GM19324 (cell line): ENCODE results near the gene ITGB2.
"Not testable (repeated sequence)": the region's sequence is repeated elsewhere in the genome, so short reads cannot be mapped to it uniquely, and the experiment has no call there.

Experiments
- ATAC-seq: cut with Tn5 transposase; IDR thresholded peaks from one replicate; pipeline ENCODE4 v1.9.1; 2021; ENCODE audit warnings: mild to moderate bottlenecking, moderate library complexity; ENCODE audit not compliant: unreplicated experiment, low FRiP score

The ITGB2 gene

DNA sequence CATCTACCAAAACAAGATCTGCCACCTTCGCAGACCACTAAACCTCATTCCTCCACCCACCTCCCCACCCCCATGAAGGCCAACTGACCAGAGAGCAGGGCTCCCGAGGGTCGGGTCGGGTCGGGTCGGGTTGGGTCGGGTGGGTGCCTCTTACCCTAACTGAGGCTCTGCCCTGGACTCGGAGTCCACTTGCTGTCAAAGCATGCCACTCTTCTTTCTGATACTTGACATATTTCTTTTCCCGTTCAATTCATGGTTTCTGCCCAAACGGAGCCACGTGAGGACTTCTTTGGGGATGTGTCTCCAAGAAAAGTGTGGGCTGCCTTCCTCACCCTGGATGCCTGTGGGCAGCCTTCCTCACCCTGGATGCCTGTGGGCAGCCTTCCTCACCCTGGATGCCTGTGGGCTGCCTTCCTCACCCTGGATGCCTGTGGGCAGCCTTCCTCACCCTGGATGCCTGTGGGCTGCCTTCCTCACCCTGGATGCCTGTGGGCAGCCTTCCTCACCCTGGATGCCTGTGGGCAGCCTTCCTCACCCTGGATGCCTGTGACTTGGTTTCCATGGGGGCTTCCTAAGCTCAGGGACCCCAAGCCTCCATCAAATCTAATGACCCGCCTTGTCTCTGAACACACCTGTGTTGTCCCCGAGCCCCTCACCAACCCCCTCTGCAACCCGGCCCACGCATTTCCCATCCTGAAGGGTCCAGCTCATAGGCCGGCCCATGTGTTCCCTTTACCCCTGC lies 8.0 kb upstream of the ITGB2 start:
- not testable (repeated sequence) for ATAC-seq

DNA sequence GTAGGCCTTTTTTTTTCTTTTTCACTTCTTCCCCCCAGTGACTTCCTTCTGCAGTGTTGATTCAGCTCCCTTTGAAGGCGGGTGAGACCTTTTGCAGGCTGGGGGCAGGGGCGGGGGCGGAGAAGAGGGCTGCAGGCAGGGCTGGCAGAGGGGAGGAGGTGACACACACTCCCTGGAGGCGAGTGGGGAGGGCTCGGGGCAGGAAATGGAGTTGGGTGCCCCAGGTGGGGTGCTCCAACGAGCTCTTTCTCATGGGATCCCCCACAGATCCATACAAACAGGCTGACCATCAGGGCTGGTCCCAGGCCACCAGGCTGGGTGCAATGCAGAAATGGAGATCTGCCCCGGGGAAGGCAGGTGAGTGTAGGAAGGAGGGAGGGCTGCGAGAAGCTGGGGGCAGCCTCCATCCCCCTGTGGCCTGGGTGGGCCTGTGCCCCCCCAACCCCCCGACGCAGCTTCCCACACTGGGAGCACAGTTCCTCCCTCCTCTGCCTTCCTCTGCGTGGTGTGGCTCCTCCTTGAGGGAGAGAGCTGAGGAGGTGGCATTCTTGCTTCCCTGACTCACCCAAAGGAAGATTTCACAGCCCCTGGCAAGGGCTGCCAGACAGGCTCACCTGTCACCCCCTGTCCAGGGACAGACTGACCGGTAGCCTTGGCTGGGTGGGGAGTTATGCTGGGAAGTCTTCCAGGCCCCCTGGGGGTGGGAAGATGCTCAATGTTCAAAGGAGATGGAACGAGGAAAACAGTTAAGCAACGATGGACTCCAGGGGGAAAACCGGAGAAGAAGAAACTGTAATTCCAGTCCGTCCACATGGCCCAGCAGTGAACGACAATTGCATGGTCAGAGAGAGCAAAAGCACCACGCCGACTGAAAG lies 7.1 kb upstream of the ITGB2 start:
- ATAC-seq: no peak

DNA sequence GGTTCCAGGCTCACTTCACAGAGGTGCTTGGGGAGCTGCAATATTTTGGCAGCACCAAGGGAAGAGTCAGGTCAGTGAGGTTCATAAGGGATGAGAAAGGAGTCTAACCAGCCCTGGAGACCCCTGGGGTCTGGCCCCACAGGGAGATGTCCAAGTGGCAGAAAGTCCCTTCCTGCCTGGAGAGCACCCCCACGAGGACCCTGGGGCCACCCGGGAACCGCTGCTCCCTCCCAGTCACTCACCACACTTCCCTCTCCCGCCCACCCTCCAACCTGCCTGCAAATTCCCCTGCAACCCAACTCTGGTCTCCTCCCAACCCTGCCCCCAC lies 6.5 kb upstream of the ITGB2 start:
- no peak for ATAC-seq

DNA sequence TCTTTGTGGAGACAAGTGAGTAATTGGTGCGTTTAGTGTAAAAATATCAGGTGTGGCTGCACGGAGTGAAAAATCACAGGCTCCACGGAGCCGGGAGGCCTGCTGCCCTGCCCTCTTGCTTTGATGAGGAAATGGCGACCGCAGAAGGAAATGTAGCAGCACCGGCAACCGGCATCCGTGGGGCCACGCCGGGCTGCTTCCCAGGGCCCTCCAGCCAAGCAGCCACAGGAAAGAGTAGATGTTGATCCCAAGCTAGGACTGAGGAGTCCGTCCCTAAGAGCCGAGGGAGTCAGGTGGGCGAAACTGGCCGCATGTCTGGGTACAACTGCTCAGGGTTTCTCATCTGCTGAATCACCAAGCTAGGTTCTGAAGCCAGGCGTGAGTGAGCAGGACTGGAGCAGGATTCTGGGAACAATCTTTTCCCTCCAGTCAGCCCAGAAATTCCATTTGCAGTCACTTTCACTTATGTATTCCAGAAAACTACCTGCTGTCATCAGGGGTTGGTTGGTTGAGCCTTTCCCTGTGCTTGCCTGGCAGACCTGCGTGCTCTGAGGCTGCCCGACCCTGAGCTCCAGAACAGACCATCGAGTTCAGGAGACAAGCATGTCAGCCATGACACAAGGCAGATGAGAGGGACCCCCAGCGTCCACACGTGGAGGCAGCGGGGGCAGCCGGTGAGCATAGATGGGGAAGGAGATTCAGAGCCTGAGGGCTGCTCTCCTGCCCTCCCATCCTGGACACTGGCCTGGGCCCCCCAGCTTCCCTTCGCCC lies 5.8 kb upstream of the ITGB2 start:
- no peak for ATAC-seq

DNA sequence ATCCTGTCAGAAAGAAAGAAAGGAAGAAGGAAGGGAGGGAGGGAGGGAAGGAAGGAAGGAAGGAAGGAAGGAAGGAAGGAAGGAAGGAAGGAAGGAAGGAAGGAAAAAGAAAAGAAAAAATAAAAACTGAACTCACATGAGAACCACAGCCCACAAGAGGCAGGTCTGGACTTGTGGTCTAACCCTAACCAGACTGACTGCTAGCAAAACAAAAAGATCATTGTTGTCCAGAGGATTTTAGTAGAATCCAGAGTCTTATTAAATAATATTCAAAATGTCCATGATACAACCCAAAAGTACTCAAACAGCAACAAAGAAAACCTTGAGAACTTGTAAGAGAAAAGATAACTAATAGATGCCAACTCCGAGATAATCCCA lies 4.7 kb upstream of the ITGB2 start:
- no peak for ATAC-seq

DNA sequence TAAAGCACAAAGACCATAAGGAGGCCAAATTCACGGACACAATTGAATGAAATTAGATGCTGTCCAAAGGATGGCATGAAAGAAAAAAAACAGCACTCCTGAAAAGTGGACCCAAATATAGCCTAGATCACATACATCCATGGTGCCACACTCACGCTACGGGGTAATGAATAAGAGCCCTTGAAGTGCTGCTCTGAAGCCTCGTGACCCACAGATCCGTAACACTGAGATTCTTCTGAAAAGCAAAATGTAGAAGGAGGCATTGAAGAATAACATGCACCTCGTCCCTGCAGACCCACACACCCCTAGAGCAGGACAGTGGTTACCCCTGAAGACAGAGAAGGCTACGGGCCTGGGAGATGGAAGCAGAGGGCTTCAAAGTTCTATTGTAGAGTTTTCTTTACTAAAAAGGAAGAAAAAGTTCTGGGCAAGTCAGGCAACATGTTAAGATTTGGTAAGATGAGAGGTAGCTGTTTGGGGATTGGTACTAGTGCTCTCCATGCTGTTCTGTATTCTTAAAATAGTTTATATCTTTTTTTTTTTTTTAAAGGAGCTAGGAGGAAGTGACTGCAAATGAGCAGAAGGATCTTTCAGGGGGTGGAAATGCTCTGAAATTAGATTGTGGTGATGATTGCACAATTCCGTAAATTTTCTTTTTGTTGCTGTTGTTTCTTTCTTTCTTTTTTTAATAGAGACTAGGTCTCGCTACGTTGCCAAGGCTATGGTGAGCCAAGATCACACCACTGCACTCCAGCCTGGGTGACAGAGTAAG lies 4.1 kb upstream of the ITGB2 start:
- ATAC-seq: no peak

DNA sequence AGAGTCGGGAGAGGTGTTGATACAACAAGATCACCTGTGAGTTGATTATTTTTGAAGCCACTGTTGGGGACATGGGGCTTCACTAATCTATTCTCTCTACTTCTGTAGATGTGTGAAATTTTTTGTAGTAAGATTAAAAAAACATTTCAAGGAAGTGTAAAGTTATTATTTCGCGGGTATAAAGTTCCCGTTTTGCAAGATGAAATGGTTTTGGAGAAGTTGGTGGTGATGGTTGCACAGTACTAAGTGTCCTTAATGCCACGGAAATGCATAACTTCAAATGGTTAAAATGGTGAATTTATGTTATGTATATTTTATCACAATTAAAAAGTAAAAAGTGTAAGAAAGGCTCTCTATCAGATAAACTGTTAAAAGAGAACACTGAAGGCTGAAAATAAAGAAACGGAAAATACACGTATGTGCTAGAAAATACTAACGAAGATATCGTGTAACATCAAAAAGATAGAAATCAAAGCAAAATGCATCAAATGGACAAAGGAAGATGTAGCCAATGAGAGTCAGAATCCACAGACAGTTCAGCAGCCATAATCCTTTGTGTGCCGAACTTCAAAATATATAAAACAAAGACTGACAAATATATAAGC lies 2.9 kb upstream of the ITGB2 start:
- no peak for ATAC-seq

DNA sequence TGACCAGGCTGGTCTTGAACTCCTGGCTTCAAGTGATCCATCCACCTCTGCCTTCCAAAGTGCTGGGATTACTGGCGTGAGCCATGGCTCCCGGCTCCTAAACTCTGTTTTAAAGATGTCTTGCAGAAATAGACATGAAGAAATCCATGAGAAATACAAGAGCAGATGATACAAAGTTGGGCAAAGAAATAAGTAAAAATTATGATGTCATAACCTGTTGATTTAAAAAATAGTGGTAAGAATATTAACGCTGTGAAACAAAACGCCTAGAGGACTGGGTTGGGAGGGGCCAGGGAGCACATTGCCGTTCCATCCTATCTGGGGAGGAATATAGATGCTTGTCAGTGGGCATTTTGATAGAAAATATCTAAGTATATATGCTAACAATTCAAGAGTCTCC lies 1.2 kb upstream of the ITGB2 start:
- ATAC-seq: no peak

DNA sequence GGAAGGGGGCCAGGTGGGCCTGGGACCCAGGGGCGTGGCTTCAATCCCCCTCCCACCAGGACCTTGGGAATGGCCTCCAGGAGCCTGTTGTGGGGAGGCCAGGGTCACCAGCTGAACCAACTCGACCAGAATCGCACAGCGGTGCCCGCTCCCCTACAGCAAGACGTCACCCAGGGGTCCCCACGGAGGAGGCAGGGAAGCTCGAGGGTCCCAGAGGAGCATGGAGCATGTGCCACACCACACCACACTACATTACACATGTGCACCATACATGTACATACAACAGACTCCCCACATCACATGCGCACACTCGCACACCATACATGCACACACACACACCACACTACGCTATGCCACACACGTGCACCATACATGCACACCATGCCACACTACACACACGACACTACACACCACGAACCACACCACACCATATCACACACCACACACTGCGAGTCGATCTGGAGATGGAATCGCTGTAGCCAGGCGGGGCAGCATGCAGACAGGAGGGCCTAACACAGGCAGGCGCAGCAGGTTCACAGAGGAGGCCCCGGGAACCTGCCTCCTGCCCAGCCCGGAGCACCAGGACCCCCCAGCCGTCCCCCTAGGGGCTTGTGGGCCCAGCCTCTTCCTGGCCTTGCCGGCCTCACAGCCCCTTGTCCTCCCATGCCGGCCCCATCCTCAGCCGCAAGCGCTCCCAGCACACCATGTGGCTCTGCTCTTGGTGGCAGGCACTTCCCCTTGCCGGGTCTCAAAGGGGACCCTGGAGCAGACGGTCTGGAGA lies 596 bp downstream of the ITGB2 start:
- ATAC-seq: no peak

DNA sequence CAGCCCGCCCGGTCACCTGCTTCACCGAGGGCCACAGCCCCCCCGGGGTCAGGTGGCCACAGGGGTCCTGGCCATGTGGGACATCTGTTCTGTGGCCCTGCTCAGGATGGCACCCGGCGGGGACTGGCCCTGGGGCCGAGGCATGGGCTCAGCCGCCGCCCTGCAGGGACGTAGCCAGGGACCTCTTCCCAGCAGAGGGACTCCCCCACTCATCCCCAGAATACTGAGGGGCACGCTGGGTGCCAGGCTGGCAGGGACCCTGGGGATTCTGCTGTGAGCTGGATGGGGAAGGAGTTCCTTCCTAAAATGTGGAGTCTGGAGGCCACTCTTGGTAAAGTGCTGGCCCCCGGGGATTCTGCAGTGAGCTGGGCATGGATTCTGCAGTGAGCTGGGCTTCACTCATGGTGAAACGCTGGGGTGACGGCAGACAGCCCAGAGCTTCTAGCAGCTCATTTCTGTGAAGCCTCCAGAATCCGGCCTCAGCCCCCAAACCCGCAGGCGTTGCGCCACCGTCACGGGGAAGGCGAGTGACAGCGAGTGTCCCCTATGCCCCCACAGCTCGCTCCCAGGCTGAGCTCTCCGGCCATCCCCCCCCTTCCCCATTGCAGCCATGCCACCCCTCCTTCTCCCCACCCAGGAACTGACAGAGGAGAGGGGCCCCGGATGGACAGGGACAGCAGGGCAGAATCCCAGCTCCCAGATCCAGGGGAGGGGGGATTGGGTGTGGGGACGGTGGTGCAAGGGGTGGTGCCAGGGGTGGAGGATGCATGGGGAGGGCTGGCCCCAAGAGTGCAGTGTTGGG lies 1.4 kb downstream of the ITGB2 start:
- ATAC-seq: no peak

DNA sequence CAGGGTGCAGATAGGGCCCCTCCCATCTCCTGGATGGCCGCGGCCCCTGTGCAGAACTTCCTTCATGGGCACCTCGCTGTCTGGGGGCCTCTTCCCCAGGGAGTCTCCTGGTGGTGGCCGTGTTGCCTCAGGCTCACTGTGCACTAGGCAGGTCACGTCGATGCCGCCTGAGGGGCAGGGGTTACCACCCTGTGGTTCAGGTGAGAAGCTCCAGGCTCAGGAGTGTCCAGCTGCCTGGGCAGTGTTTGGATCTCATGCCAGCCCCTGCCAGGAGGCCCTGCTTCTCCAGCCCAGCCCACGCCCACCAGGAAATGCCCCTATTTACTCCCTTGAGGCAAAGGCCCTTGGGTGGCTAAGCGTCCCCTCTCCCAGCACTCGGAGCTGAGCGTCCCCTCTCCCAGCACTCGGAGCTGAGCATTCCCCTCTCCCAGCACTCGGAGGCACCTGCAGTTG lies 2.1 kb downstream of the ITGB2 start:
- no peak for ATAC-seq

DNA sequence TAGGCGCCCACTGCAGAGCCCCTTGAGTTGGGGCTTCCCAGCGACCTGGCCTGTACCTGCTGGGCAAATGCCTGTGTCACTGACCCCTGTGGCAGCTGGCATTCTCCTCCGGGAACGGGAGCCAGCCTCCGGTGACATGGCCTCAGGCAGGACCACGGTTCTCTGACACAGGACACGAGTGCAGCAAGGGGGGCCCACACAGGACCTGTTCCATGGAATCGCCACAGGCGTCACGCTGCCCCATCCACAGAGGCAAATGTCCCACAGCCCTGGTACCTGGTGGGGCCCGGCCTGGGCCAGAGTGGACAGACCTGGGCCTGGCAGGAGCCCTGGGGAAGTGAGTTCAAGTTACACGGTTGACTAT lies 2.6 kb downstream of the ITGB2 start:
- no peak for ATAC-seq

DNA sequence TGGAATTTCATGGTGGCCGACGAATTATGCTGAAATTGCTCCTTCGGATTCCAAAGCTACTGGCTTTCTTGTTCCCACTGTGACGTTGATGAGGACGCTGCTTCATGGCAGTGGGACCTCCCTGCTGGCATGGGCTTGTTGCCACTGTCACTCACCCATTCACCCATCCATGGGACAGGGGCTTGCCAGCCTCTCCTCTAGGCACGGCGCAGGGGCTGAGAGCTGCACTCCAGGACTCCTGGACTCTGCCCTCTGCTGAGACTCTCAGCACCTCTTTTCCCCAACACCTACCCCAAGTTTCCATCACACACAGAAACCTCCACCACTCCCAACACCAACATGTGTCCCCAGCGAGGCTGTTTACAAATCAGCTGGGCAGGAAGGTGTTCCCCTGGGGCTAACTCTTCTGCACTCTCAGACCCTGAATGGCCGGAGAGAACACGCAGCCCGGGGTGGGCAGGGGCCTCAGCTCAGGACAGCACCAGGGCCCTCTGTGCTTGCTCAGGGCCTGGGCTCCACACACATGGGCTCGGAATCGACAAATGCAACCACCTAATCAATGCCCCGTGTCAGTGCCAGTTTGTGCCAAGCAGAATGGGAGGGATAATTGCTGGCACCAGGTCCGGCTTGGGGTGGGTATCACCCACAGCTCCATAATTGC lies 3.1 kb downstream of the ITGB2 start:
- ATAC-seq: no peak

DNA sequence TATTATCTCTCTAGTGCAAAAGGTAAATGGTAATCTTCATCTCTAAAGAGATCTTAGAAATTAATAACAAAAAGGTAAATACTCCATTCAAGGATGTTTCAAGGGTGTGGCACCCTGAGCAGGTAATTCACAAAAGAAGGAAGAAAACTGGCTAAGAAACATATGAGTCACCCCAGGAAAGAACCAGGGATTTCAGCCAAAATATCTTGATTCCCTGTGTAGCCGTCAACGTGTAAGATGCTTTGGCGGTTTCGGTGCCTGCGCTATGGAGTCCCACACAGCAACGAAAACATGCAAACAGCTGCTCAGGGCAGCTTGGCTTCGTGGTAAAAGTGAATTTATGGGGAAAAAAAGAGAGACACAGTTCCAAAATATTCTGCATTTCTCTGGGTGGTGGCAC lies 3.7 kb downstream of the ITGB2 start:
- ATAC-seq: no peak

DNA sequence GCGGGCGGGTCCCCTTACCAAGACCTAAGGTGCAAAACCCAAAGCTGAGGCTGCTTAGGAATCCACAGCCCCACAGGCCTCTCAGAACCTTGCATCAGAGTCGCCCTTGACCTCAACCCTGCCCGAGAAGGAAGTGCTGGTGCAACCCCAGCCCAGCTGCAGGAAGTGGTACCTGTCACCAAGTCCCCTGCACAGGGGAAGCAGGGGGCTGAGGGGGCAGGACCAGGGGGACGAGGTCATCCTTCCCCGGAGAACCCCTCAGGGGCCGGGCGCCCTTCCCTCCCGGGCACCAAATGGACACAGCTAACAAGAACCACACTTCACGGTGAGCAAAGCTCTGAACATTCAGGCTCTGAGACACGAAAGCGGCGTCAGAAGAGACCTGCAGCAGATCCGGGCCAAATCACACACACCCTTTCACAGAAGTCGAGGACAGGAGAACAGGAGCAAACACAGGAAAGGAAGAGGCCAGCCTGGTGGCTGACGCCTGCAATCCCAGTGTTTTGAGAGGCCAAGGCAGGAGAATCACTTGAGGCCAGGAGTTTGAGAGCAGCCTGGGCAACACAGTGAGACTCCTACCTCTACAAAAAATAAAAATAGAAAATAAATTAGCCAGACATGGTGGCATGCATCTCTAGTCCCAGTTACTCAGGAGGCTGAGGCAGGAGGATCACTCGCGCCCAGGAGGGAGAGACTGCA lies 6.4 kb downstream of the ITGB2 start:
- no peak for ATAC-seq

DNA sequence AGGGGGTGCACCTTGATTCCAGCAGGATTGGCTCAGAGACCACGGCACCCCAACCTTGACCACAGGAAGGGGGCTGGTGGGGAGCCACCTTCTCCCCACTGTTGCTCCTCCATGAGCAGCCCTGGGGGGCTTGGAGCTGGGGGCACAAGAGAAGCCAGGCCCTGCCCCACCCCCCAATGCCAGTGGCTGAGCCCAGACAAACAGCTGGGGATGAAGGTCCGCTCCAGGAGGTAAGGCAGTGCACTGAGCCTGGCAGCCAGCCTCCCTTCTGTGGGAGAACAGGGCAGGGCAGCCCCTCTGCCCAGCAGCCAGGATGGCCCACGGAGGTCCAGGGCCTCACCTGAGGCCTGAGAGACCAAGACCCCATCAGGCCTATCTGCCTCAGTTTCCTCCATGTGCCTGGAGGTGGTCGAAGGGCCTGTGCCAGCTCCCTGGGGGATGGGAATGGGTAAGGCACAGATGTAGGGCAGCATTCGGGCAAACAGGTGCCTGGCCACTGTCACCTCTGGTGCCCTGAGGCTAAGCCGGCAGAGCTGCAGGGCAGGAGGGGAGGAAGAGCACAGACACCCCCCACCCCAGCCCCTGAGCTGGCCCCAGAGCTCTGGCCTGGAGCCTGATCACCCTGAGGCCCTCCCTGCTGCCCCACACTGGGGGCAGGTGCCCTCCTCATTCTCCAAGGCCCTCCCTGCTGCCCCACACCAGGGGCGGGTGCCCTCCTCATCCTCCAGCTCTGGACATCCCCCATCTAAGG lies 7.1 kb downstream of the ITGB2 start:
- ATAC-seq: no peak
